ENCODE results near the gene KCNAB3. TPM values are rescaled to one million over a fixed set of nuclear protein-coding genes. Genes with fewer than 3 reads are reported as not detected.
A peak's percentile ranks its signal among the peaks of the same experiment; 100 is the strongest.

KCNAB3 gene
- total RNA-seq, 1 donor from 2014 or later, result 0.29 TPM

- H3K36me3 ChIP-seq (ENCODE audit: control insufficient read depth, insufficient read depth, low read length), result no peaks in the 10 kb centered on the region
- no peaks in the 10 kb centered on the region for H3K27me3 ChIP-seq (ENCODE audit: control insufficient read depth, insufficient read depth, low read length)
- DNase-seq (ENCODE audit: low read depth), result peak; percentile 67
- peak within 1 kb of the TSS; percentile 46 for H3K4me3 ChIP-seq (ENCODE audit: low read depth, low read length)
- TF ChIP-seq, protein P1, sequence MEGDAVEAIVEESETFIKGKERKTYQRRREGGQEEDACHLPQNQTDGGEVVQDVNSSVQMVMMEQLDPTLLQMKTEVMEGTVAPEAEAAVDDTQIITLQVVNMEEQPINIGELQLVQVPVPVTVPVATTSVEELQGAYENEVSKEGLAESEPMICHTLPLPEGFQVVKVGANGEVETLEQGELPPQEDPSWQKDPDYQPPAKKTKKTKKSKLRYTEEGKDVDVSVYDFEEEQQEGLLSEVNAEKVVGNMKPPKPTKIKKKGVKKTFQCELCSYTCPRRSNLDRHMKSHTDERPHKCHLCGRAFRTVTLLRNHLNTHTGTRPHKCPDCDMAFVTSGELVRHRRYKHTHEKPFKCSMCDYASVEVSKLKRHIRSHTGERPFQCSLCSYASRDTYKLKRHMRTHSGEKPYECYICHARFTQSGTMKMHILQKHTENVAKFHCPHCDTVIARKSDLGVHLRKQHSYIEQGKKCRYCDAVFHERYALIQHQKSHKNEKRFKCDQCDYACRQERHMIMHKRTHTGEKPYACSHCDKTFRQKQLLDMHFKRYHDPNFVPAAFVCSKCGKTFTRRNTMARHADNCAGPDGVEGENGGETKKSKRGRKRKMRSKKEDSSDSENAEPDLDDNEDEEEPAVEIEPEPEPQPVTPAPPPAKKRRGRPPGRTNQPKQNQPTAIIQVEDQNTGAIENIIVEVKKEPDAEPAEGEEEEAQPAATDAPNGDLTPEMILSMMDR (IDR thresholded peaks at IDR 0.05; ENCODE audit: insufficient read depth, low read length, poor library complexity, severe bottlenecking), result no peak
These were observed 13.9 kb downstream of the KCNAB3 start, which contains the start of gene RNF227 for GRCh38 chr17:7915611-7916384. Gene RNF227 (minus strand): TSS chr17:7916289. CDS start chr17:7916195, 94 bp downstream.

DNA sequence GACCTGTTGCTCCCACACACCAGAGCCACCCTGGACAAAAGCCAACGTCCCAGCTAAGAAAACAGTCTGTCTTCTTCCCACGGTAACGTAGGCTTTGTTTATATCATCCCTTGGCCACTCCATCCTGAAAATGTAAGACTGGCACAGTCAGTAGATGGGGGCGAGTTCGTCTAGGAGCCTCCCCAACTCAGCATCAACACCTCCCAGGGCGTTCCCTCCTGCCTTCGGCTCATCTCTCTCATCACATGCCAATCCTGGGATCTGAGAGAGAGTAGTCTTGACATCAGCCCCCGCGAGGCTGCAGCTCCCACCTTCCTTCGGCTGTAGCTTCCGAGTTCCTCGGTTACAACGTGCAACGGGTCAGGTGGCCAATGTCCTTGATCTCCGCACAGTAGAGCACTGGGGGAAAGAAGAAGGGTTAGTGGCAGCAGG lies 14.5 kb downstream of the KCNAB3 start:
- TF ChIP-seq, protein P1 (IDR thresholded peaks at IDR 0.05; ENCODE audit: insufficient read depth, low read length, poor library complexity, severe bottlenecking), result no peak
- peak overlapping the region; percentile 46 for H3K4me3 ChIP-seq (ENCODE audit: low read depth, low read length)
- H3K27me3 ChIP-seq (ENCODE audit: control insufficient read depth, insufficient read depth, low read length), result no peaks in the 10 kb centered on the region
- H3K36me3 ChIP-seq (ENCODE audit: control insufficient read depth, insufficient read depth, low read length), result no peaks in the 10 kb centered on the region
- DNase-seq (ENCODE audit: low read depth), result no peak

DNA sequence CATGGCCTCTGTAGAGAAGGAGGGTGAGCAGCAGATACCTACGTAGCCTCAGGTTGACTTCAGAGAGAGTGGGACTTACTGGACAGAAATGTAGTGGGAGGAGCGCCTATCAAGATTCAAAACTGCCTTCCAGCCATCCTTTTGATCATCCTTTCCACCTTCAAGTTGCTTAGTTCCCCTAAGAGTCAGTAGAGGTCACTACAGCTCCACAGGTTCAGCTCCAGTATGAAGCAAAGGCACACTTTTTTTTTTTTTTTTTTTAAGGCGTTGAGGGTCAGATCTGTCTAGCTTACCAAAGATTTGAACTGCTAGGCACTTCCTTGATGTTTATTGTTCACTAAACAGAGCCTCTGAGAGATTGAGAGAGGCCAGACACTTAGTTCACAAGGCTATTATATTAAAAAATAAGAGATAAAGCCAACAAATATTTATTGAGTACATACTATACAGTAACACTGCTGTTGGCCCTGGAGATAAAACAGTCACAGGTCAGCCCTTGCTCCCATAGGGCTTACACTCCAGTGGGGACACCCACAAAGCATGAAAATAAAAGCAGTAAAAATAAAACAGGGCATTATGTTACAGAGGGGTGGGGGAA lies 16.6 kb downstream of the KCNAB3 start:
- Histone ChIP-seq H3K4me3 (ENCODE audit: low read depth, low read length) (no peak overlapping the region), H3K27me3 (ENCODE audit: control insufficient read depth, insufficient read depth, low read length) (no peaks in the 10 kb centered on the region), H3K36me3 (ENCODE audit: control insufficient read depth, insufficient read depth, low read length) (no peaks in the 10 kb centered on the region)
- DNase-seq (ENCODE audit: low read depth), result peak; percentile 63
- TF ChIP-seq, protein P1 (IDR thresholded peaks at IDR 0.05; ENCODE audit: insufficient read depth, low read length, poor library complexity, severe bottlenecking), result peak; percentile 61

DNA sequence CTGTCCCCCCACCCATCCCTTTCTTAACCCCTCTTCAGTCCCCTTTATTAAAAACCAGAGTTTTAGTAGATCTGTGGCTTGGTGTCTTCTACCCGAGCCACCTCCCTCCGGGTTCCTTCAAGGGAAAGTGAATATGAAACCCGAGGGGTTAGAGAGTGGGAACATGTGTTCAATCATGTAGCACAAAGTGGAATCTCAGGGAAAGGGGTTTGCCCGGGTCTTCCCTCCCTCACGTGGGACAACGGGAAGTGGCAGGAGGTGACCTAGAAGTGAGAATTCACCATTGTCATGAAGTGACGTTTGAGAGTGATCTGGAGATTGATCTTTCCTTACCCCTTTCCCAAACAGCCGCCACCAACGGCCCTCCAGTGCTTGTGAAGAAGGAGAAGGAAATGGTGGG lies 18.5 kb downstream of the KCNAB3 start:
- DNase-seq (ENCODE audit: low read depth), result no peak
- TF ChIP-seq, protein P1 (IDR thresholded peaks at IDR 0.05; ENCODE audit: insufficient read depth, low read length, poor library complexity, severe bottlenecking), result no peak
- no peaks in the 10 kb centered on the region for H3K36me3 ChIP-seq (ENCODE audit: control insufficient read depth, insufficient read depth, low read length)
- no peaks in the 10 kb centered on the region for H3K27me3 ChIP-seq (ENCODE audit: control insufficient read depth, insufficient read depth, low read length)
- H3K4me3 ChIP-seq (ENCODE audit: low read depth, low read length), result no peak overlapping the region

DNA sequence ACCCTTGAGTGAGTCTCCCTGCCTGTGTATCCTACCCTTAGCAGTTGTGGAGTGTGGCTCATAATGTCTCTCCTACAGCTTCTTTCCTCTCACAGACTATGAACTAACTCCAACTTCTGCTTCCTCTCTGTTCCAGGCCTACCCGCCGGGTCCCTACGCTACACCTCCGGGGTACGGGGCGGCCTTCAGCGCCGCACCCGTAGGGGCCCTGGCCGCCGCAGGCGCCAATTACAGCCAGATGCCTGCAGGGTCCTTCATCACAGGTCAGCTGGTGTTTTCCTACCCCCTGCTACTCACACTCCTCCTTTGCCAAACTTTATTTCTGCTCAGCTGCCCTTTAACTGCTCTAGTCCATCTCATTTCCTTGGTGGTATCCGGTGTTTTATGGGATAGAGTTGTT lies 18.9 kb downstream of the KCNAB3 start:
- no peak for DNase-seq (ENCODE audit: low read depth)
- Histone ChIP-seq H3K4me3 (ENCODE audit: low read depth, low read length) (no peak overlapping the region), H3K27me3 (ENCODE audit: control insufficient read depth, insufficient read depth, low read length) (no peaks in the 10 kb centered on the region), H3K36me3 (ENCODE audit: control insufficient read depth, insufficient read depth, low read length) (no peaks in the 10 kb centered on the region)
- TF ChIP-seq, protein P1 (IDR thresholded peaks at IDR 0.05; ENCODE audit: insufficient read depth, low read length, poor library complexity, severe bottlenecking), result no peak

Data from kidney epithelial cell (primary cell).